ENCODE data around the gene CTSD.

Gene CTSD

DNA sequence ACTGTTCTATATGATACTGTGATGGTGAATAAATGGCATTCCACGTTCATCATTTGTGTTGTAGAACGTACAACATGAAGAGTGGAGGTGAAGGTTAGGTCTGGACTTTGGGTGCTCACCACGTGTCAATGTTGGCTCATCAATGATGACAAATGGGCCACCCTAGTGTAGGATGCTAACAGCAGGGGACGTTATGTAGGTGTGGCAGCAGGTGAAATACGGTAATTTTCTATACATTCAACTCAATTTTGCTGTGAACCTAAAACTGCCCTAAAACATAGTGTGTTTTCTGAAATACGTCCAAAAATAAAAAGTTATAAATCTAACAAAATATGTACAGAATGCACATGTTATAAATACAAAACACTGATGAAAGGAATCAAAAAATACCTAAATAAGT is 60.6 kb downstream of the CTSD start:
- no peak overlapping the region for H4K91ac ChIP-seq (ENCODE audit: low read depth, low read length, poor library complexity)
- H3K4me1 ChIP-seq (ENCODE audit: control insufficient read depth in 2 of 2, insufficient read depth in 1 of 2, low read depth in 1 of 2, low read length in 2 of 2), result peaks cover 5% of the 10 kb centered on the region in 2 donors
- peak overlapping the region in 1 of 2 donors; percentile 51 for H3K4me3 ChIP-seq (ENCODE audit: low read length in 2 of 2)
- peaks cover 0 to 9% (median 0%) of the 10 kb centered on the region in 3 experiments for H3K27me3 ChIP-seq (ENCODE audit: control insufficient read depth in 3 of 3, insufficient read depth in 3 of 3, low read depth in 1 of 3, low read length in 3 of 3)
- no peak overlapping the region for H3K14ac ChIP-seq (ENCODE audit: low read length)
- no peak overlapping the region for H3K9ac ChIP-seq (ENCODE audit: low read depth, low read length, poor library complexity)
- H2AFZ ChIP-seq (ENCODE audit: low read length), result no peak overlapping the region
- no peaks in the 10 kb centered on the region for H3K36me3 ChIP-seq (replicated peaks in 1 of 2; ENCODE audit: control insufficient read depth in 2 of 2, insufficient read depth in 2 of 2, low read length in 2 of 2)
- H2BK15ac ChIP-seq (ENCODE audit: low read length), result no peak overlapping the region
- no peak for DNase-seq (ENCODE audit: low spot score)
- H2BK12ac ChIP-seq (ENCODE audit: low read length), result no peak overlapping the region
- H3K18ac ChIP-seq (ENCODE audit: low read length), result no peak overlapping the region
- H3K9me3 ChIP-seq (replicated peaks in 1 of 2; ENCODE audit: control insufficient read depth in 2 of 2, insufficient read depth in 1 of 2, low read depth in 1 of 2, low read length in 2 of 2), result no peaks in the 10 kb centered on the region
- H3K4me2 ChIP-seq (ENCODE audit: insufficient read depth, low read length, poor library complexity, severe bottlenecking), result no peak overlapping the region
- no peak overlapping the region for H3K4ac ChIP-seq (ENCODE audit: low read length)
- H3K79me1 ChIP-seq (ENCODE audit: low read depth, low read length), result no peaks in the 10 kb centered on the region
- no peak overlapping the region for H3K27ac ChIP-seq (replicated peaks; ENCODE audit: low read length)
- H2AK5ac ChIP-seq (ENCODE audit: low read depth, low read length), result no peak overlapping the region
- no peak overlapping the region for H2BK5ac ChIP-seq (ENCODE audit: low read length)
- WGBS, 2 donors (ENCODE audit: extremely low coverage in 2 of 2, insufficient read length in 2 of 2, insufficient replicate concordance in 1 of 2), result no CpG with 5 or more reads among the region's 6 CpGs
- H4K8ac ChIP-seq (ENCODE audit: low read depth, low read length), result no peak overlapping the region
- H2BK120ac ChIP-seq (ENCODE audit: low read depth, low read length), result no peak overlapping the region
- H3K23ac ChIP-seq (ENCODE audit: low read depth, low read length, poor library complexity), result no peak overlapping the region
